HG03280 (cell line): ENCODE data around the gene MADCAM1.

ENCODE experiments used
- ATAC-seq: cut with Tn5 transposase; IDR thresholded peaks from one replicate; pipeline ENCODE4 v1.9.1; 2021; ENCODE audit warnings: mild to moderate bottlenecking, moderate library complexity; ENCODE audit not compliant: unreplicated experiment

MADCAM1 gene

GRCh38 chr19:531009-531752 lies 34.9 kb downstream of the MADCAM1 start:
- ATAC-seq = peak; percentile 77

GRCh38 chr19:531753-532560 lies 35.7 kb downstream of the MADCAM1 start, which contains the start of gene CDC34:
Gene CDC34 (plus strand): TSS chr19:531760. CDS start chr19:531932, 172 bp downstream.
- ATAC-seq = peak; percentile 10

GRCh38 chr19:532561-533363 lies 36.5 kb downstream of the MADCAM1 start:
- no peak for ATAC-seq

- ATAC-seq = no peak
Measured at GRCh38 chr19:533364-534058, 37.2 kb downstream of the MADCAM1 start.

- no peak for ATAC-seq
Measured at GRCh38 chr19:534088-534487, 37.8 kb downstream of the MADCAM1 start.

- no peak for ATAC-seq
Measured at GRCh38 chr19:535017-535835, 38.9 kb downstream of the MADCAM1 start.

- no peak for ATAC-seq
Measured at GRCh38 chr19:536031-536880, 40.0 kb downstream of the MADCAM1 start.

GRCh38 chr19:536881-537404 lies 40.7 kb downstream of the MADCAM1 start:
- no peak for ATAC-seq

GRCh38 chr19:538641-539428 lies 42.5 kb downstream of the MADCAM1 start:
- no peak for ATAC-seq

- ATAC-seq = no peak
Measured at GRCh38 chr19:539429-540030, 43.2 kb downstream of the MADCAM1 start.

GRCh38 chr19:540867-541637 lies 44.8 kb downstream of the MADCAM1 start:
- no peak for ATAC-seq

GRCh38 chr19:541699-542098 lies 45.4 kb downstream of the MADCAM1 start:
- no peak for ATAC-seq

- ATAC-seq = no peak
Measured at GRCh38 chr19:542173-542866, 46.0 kb downstream of the MADCAM1 start.

GRCh38 chr19:543910-544608 lies 47.8 kb downstream of the MADCAM1 start, which contains the start of gene GZMM:
Gene GZMM (plus strand): TSS chr19:544053. CDS start chr19:544072, 19 bp downstream.
- no peak for ATAC-seq

- ATAC-seq = no peak
Measured at GRCh38 chr19:547117-547516, 50.8 kb downstream of the MADCAM1 start.
